H9 (cell line): Measurements from ENCODE around the gene ITPRID2. TPM values are rescaled to one million over a fixed set of nuclear protein-coding genes. Genes with fewer than 3 reads are reported as not detected.
"Not testable (repeated sequence)": the region's sequence is repeated elsewhere in the genome, so short reads cannot be mapped to it uniquely, and the experiment has no call there.

Experiments used
- DNase-seq: peaks from one replicate; pipeline ENCODE4 v3.0.0-alpha.2; 2017
- H2AFZ ChIP-seq: one replicate; pipeline ENCODE4 v1.6.1; 2013; ENCODE audit warnings: mild to moderate bottlenecking, low read length, control low read depth, moderate library complexity
- H2AK5ac ChIP-seq: 2 replicates; pipeline ENCODE4 v1.6.1; 2013; ENCODE audit warnings: low read length, control low read depth, mixed read lengths; ENCODE audit not compliant: insufficient read length
- H2BK120ac ChIP-seq: one replicate; pipeline ENCODE4 v1.6.1; 2013; ENCODE audit warnings: low read depth, mild to moderate bottlenecking, low read length, control low read depth, inconsistent platforms; ENCODE audit not compliant: poor library complexity, severe bottlenecking
- H2BK12ac ChIP-seq: 2 replicates; pipeline ENCODE4 v1.6.1; 2013; ENCODE audit warnings: low read length, control low read depth, mixed read lengths, low read depth; ENCODE audit not compliant: insufficient read length
- H2BK15ac ChIP-seq: 2 replicates; pipeline ENCODE4 v1.6.1; 2013; ENCODE audit warnings: low read depth, low read length, control low read depth
- H2BK20ac ChIP-seq: one replicate; pipeline ENCODE4 v1.6.1; 2013; ENCODE audit warnings: low read depth, mild to moderate bottlenecking, low read length, control low read depth, inconsistent platforms; ENCODE audit not compliant: poor library complexity, severe bottlenecking
- H2BK5ac ChIP-seq: 2 replicates; pipeline ENCODE4 v1.6.1; 2013; ENCODE audit warnings: low read length, control low read depth, mixed read lengths; ENCODE audit not compliant: insufficient read length
- H3K14ac ChIP-seq: 2 replicates; pipeline ENCODE4 v1.6.1; 2013; ENCODE audit warnings: low read length, control low read depth; ENCODE audit not compliant: insufficient read depth
- H3K18ac ChIP-seq: 2 replicates; pipeline ENCODE4 v1.6.1; 2013; ENCODE audit warnings: low read depth, mild to moderate bottlenecking, mixed read lengths, low read length, control low read depth; ENCODE audit not compliant: insufficient read length
- H3K23ac ChIP-seq: 2 replicates; pipeline ENCODE4 v1.6.1; 2013; ENCODE audit warnings: low read length, control low read depth, mixed read lengths, low read depth; ENCODE audit not compliant: insufficient read length
- H3K23me2 ChIP-seq: 2 replicates; pipeline ENCODE4 v1.6.1; 2013; ENCODE audit warnings: low read depth, mild to moderate bottlenecking, mixed read lengths, low read length, control low read depth; ENCODE audit not compliant: insufficient read length, poor library complexity, severe bottlenecking
- H3K27ac ChIP-seq: 2 replicates; pipeline ENCODE4 v1.5.1; 2013; ENCODE audit warnings: low read length, control low read depth, mixed read lengths, low read depth; ENCODE audit not compliant: insufficient read length
- H3K27me3 ChIP-seq: 2 replicates; pipeline ENCODE4 v1.6.1; 2013; ENCODE audit warnings: low read length, control low read depth, inconsistent platforms; ENCODE audit not compliant: insufficient read depth
- H3K4ac ChIP-seq: 2 replicates; pipeline ENCODE4 v1.6.1; 2013; ENCODE audit warnings: low read depth, mild to moderate bottlenecking, control low read depth, inconsistent platforms, low read length, moderate library complexity
- H3K4me1 ChIP-seq: 2 replicates; pipeline ENCODE4 v1.6.1; 2013; ENCODE audit warnings: low read length, control low read depth, inconsistent platforms; ENCODE audit not compliant: insufficient read depth
- H3K4me2 ChIP-seq: 2 replicates; pipeline ENCODE4 v1.6.1; 2013; ENCODE audit warnings: low read length, control low read depth, mixed read lengths; ENCODE audit not compliant: insufficient read length, insufficient read depth
- H3K56ac ChIP-seq: 2 replicates; pipeline ENCODE4 v1.6.1; 2013; ENCODE audit warnings: low read depth, mild to moderate bottlenecking, mixed read lengths, low read length, control low read depth; ENCODE audit not compliant: insufficient read length
- H3K79me1 ChIP-seq: 2 replicates; pipeline ENCODE4 v1.6.1; 2013; ENCODE audit warnings: low read depth, mild to moderate bottlenecking, moderate library complexity, low read length, control low read depth, inconsistent platforms; ENCODE audit not compliant: insufficient read depth, poor library complexity, severe bottlenecking
- H3K79me2 ChIP-seq: 2 replicates; pipeline ENCODE4 v1.6.1; 2013; ENCODE audit warnings: low read length, control low read depth, inconsistent platforms; ENCODE audit not compliant: insufficient read depth
- H3K9ac ChIP-seq: 2 replicates; pipeline ENCODE4 v1.6.1; 2013; ENCODE audit warnings: low read length, control low read depth, mixed read lengths; ENCODE audit not compliant: insufficient read length; ENCODE audit errors: extremely low read depth
- H3K9me3 ChIP-seq: one replicate; pipeline ENCODE4 v1.6.1; 2013; ENCODE audit warnings: low read depth, low read length, inconsistent platforms; ENCODE audit not compliant: control insufficient read depth
- H3T11ph ChIP-seq: one replicate; pipeline ENCODE4 v1.6.1; 2013; ENCODE audit warnings: mild to moderate bottlenecking, low read length, control low read depth, inconsistent platforms
- H4K20me1 ChIP-seq: one replicate; pipeline ENCODE4 v1.6.1; 2013; ENCODE audit not compliant: control insufficient read depth, insufficient read length, insufficient read depth
- H4K5ac ChIP-seq: 2 replicates; pipeline ENCODE4 v1.6.1; 2013; ENCODE audit warnings: low read depth, mild to moderate bottlenecking, mixed read lengths, low read length, control low read depth; ENCODE audit not compliant: insufficient read length
- H4K8ac ChIP-seq: replicated peaks from 2 replicates; pipeline ENCODE4 v1.6.1; 2013; ENCODE audit warnings: low read length, control low read depth, mixed read lengths, low read depth; ENCODE audit not compliant: insufficient read length
- H4K91ac ChIP-seq: 2 replicates; pipeline ENCODE4 v1.6.1; 2013; ENCODE audit warnings: low read depth, mild to moderate bottlenecking, moderate library complexity, mixed read lengths, low read length, control low read depth; ENCODE audit not compliant: insufficient read length
- H3K27ac Mint-ChIP-seq, 3 experiments: 2 replicates in 2 of 3; 3 replicates in 1 of 3; pipeline ENCODE4 v1.8.0; 2020 to 2021; ENCODE audit warnings: mixed read lengths in 3 of 3, mild to moderate bottlenecking in 1 of 3, moderate library complexity in 1 of 3
- H3K27me3 Mint-ChIP-seq: 2 replicates; pipeline ENCODE4 v1.8.0; 2021; ENCODE audit warnings: low read depth, mild to moderate bottlenecking, moderate library complexity, mixed read lengths
- H3K36me3 Mint-ChIP-seq, 3 experiments: 2 replicates in 2 of 3; 3 replicates in 1 of 3; pipeline ENCODE4 v1.8.0; 2020 to 2021; ENCODE audit warnings: low read depth in 3 of 3, mixed read lengths in 3 of 3; ENCODE audit not compliant: insufficient read depth in 1 of 3
- H3K4me1 Mint-ChIP-seq, 2 experiments: 2 replicates each; pipeline ENCODE4 v1.8.0; 2020; ENCODE audit warnings: mixed read lengths in 2 of 2
- H3K4me3 Mint-ChIP-seq, 2 experiments: 2 replicates in 1 of 2; 3 replicates in 1 of 2; pipeline ENCODE4 v1.8.0; 2020 to 2021; ENCODE audit warnings: mild to moderate bottlenecking in 2 of 2, mixed read lengths in 2 of 2, moderate library complexity in 1 of 2
- H3K9me3 Mint-ChIP-seq, 2 experiments: 2 replicates in 1 of 2; 3 replicates in 1 of 2; pipeline ENCODE4 v1.8.0; 2020; ENCODE audit warnings: mild to moderate bottlenecking in 2 of 2, mixed read lengths in 2 of 2, moderate library complexity in 1 of 2
- WGBS: extraction: QIAGEN DNeasy Blood & Tissue Kit; methylation state at CpG from one replicate; pipeline ENCODE4 v1.1.7; 2013; ENCODE audit warnings: missing lambda C conversion rate, low lambda C conversion rate, mixed read lengths; ENCODE audit not compliant: insufficient read length; ENCODE audit errors: extremely low coverage; 5-methylcytosine and 5-hydroxymethylcytosine counted together
- total RNA-seq: library from RNA; stranded (reverse); gene quantifications from 2 replicates; pipeline ENCODE4 v1.2.1, GENCODE V29; 2021
- TF ChIP-seq, protein P1 (sequence below): fragments of 200-600 bp; sonication (generic); conservative IDR thresholded peaks from 3 replicates; pipeline ENCODE4 v1.8.0; 2021; ENCODE audit warnings: antibody characterized with exemption, mild to moderate bottlenecking

Gene ITPRID2
- total RNA-seq, 1 experiment from 2014 or later = 12.0 TPM

DNA sequence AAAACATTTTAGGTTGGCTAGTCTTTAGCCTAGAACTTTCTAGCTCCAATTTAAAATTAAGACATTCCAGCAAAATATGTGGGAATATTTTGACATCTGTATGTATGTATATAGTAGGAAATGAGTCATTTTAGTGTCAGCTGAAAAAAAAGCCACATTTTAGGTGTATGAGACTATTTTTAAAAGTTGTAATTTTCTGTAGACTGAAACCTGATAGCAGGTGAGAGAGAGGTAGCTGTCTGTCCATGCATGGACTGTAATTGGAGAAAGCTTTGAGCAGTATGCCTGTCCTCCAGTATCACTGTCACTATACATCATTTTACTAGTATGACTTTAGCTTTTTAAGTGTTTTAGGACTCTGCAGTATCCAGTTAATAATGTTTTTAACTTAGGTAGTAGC lies 68.0 kb downstream of the ITPRID2 start:
- Mint-ChIP-seq H3K9me3 (no peaks in the 10 kb centered on the region; a peak in 2 of 5 replicates), H3K36me3 (0 out of 7 replicates have a peak, but pooled peaks cover 0 to 3% (median 0%) of the 10 kb centered on the region in 3 experiments), H3K4me3 (no peak overlapping the region), H3K27me3 (no peaks in the 10 kb centered on the region), H3K4me1 (no peaks in the 10 kb centered on the region; a peak in 1 of 4 replicates), H3K27ac (no peak overlapping the region)
- Histone ChIP-seq H3K23me2 (no peaks in the 10 kb centered on the region), H2BK20ac (no peak overlapping the region), H4K8ac (no peak overlapping the region), H3K9me3 (no peaks in the 10 kb centered on the region), H2BK12ac (no peak overlapping the region), H3K14ac (no peak overlapping the region), H4K20me1 (no peaks in the 10 kb centered on the region), H3T11ph (no peak overlapping the region), H2BK5ac (no peak overlapping the region), H3K18ac (no peak overlapping the region), H4K91ac (no peak overlapping the region), H3K79me1 (no peaks in the 10 kb centered on the region), H3K27ac (no peak overlapping the region), H3K23ac (no peak overlapping the region), H2BK15ac (no peak overlapping the region), H3K27me3 (no peaks in the 10 kb centered on the region), H3K4me1 (no peaks in the 10 kb centered on the region), H2AK5ac (no peak overlapping the region), H2AFZ (no peak overlapping the region), H2BK120ac (no peak overlapping the region), H4K5ac (no peak overlapping the region), H3K9ac (no peak overlapping the region), H3K4me2 (no peak overlapping the region), H3K4ac (no peak overlapping the region), H3K56ac (no peak overlapping the region), H3K79me2 (no peaks in the 10 kb centered on the region)
- DNase-seq = no peak
- TF ChIP-seq, protein P1, sequence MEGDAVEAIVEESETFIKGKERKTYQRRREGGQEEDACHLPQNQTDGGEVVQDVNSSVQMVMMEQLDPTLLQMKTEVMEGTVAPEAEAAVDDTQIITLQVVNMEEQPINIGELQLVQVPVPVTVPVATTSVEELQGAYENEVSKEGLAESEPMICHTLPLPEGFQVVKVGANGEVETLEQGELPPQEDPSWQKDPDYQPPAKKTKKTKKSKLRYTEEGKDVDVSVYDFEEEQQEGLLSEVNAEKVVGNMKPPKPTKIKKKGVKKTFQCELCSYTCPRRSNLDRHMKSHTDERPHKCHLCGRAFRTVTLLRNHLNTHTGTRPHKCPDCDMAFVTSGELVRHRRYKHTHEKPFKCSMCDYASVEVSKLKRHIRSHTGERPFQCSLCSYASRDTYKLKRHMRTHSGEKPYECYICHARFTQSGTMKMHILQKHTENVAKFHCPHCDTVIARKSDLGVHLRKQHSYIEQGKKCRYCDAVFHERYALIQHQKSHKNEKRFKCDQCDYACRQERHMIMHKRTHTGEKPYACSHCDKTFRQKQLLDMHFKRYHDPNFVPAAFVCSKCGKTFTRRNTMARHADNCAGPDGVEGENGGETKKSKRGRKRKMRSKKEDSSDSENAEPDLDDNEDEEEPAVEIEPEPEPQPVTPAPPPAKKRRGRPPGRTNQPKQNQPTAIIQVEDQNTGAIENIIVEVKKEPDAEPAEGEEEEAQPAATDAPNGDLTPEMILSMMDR = no peak

DNA sequence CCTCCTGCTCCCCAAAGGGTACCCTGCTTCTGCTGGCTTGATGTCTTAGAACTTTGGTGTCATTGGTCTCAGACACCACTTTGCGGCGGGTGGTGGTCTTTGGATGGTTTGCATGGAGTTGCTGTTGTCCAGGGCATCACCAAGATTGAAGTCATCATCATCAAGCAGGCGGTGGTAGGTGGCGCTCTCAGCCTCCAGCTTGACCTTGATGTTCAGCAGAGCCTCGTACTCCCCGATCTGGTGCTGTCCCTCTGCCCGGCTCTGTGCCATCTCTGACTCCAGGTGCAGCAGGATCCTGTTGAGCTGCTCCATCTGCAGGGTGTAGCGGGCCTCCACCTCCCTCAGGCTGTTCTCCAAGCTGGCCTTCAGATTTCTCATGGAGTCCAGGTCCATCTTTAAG lies 69.6 kb downstream of the ITPRID2 start:
- not testable (repeated sequence) for H2BK120ac ChIP-seq, H3T11ph ChIP-seq, H4K20me1 ChIP-seq, H3K4me1 ChIP-seq, H4K5ac ChIP-seq, H3K9ac ChIP-seq, H2BK15ac ChIP-seq, H2AK5ac ChIP-seq, H2BK5ac ChIP-seq, H3K4ac ChIP-seq, H4K91ac ChIP-seq, H3K36me3 Mint-ChIP-seq, H3K4me2 ChIP-seq, H3K27ac ChIP-seq, H2AFZ ChIP-seq, H3K14ac ChIP-seq, H4K8ac ChIP-seq, DNase-seq, H3K27me3 ChIP-seq, H3K79me2 ChIP-seq, H3K4me3 Mint-ChIP-seq, H3K18ac ChIP-seq, H3K79me1 ChIP-seq, H3K9me3 Mint-ChIP-seq, H3K4me1 Mint-ChIP-seq, H3K23ac ChIP-seq, H2BK20ac ChIP-seq, H3K27me3 Mint-ChIP-seq, H2BK12ac ChIP-seq, H3K9me3 ChIP-seq, H3K23me2 ChIP-seq, H3K27ac Mint-ChIP-seq, H3K56ac ChIP-seq
- WGBS = no CpG with 5 or more reads among the region's 8 CpGs
